HG03060 (cell line): Measurements from ENCODE around the gene RPL32.

Experiments
- ATAC-seq: cut with Tn5 transposase; IDR thresholded peaks from one replicate; pipeline ENCODE4 v1.9.1; 2021; ENCODE audit warnings: low read depth, moderate number of reproducible peaks; ENCODE audit not compliant: unreplicated experiment

RPL32 gene

DNA sequence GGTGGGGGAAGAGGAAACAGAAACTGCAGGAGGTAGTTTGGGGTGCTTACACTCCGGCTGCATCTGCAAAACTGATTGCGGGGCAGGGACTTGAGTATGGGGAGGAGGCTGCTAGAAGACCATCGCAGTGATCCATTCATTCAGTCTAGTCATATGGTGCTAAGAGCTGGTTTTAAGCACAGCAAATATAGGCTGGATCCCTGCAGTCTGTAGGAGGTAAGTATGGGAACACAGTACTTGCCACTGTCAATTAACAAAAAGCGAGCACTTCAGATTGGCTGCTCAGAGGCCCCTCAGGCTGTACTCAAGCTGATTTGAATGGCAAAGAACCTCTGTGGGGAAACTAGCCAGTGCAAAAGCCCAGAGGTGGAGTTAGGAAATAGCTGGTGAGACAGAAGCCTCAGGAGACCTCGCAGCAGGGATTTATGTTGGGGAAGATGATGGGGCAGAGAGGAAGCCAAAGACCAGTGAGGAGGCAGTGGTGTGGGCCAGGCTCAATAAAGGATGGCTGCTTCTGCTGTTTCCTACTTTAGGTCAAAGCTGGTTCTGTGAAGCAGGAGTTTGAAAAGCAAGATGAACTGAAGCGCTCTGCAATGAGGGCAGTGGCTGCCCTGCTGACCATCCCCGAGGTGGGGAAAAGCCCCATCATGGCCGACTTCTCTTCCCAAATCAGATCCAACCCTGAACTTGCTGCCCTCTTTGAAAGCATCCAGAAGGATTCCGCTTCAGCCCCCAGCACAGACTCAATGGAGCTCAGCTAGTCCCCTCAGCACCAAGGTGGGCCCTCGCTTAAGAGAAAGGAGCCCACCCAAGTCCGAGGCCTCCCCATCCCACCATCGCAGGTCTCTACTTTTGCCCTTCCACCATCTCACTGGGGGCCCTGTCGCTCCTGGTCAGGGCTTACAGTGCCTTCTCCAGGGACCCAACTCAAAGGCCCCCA, 7.9 kb downstream of the RPL32 start:
- no peak for ATAC-seq

DNA sequence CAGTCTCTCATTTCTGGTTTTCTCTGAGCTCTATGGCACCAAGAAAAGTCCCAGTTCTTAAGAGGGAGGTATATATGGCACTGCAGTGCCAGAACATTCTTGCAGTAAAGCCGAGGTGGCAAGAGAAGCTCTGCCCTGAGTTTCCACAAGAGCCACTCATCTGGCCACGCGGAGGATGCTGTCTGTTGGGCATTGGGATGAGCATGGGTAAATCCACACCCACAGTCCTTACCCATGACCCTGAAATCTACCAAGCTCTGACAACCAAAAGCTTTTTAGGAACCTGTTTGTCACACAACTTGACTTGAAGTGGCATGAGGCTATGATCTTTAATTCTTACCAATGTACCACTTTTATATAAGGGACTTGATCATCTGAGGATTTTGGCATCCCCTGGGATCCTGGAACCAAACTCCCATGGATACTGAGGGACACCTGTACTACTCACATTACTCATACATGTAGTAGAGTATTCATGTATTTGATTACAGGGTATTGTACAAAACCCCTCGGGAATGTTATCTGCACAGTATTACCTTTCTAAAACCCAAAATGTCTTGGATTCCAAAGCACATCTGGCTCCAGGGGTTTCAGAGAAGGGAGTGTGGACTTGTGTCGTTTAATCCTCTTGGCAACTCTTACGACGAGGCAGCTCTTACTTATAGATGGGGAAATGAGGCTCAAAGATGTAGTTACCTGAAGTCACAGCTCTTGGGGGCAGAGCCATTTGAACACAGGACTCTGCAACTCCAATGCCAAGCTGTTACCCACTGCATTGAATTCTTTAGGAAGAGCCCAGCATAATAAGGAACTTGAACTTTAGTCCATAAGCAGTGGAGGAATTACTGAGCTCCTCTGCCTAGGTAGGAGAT, 8.8 kb downstream of the RPL32 start:
- no peak for ATAC-seq

GRCh38 chr3:12831301-12831866, 10.0 kb downstream of the RPL32 start:
- no peak for ATAC-seq

DNA sequence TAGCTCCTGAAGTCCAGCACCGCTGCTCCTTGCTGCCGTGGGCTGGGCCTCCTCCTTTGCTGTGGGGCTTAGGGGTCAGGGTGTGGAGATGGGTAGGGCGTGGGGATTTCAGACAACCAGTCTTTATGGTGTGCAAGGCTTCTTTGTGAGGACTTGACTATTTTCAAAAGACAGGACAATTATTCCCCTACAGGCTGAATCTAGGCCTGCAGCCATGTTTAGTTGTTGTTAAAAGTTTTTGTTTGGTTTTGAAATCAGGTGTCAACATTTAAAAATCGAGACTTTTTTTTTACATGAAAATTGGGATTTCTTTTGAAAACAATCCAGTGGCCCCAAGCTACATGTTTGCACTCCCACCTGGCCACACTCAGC, 10.6 kb downstream of the RPL32 start:
- no peak for ATAC-seq

DNA sequence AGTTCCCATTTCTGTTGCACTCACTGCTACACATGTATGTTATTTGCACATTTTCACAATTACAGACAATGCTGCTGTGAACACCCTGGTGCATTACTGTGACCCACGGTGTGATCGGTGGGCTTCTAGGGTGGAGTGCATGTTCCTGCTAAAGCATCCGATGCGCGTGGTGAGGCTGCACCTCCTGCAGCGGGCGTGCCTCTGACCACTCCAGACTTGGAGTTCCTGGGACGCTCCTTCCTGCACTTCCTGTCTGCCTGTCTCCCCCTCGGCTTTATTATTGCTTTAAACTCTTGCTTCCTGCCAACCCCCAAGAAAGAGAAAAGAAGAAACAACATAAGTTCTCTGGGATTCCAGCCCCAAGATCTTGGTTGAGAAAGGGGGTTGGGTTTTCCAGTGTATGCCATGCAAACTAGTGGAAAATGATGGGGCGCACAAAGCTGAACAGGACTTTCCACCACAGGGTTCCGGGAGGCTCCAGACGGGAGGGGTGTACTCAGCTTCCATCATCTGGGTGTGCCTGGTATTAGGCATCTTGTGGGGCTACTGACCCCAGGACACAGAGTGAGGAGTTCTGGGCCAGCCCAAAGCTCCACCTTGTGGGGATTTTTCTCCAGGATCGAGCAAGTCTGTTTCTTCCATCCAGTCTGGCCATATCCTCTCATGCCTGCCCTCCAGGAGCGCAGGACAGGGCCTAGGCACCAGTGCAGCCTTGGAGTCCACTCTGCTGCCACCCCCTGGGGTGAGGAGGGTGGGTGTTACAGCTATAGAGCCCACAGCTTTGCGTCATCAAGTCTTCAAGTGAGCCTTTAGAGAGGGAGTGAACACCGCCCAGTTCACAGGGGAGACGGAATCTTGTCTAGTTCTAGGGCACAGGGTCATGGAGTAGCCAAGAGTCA, 11.2 kb downstream of the RPL32 start:
- no peak for ATAC-seq

GRCh38 chr3:12829404-12829803, 12.0 kb downstream of the RPL32 start:
- no peak for ATAC-seq

- ATAC-seq = no peak
These were observed 12.6 kb downstream of the RPL32 start for GRCh38 chr3:12828751-12829150.

DNA sequence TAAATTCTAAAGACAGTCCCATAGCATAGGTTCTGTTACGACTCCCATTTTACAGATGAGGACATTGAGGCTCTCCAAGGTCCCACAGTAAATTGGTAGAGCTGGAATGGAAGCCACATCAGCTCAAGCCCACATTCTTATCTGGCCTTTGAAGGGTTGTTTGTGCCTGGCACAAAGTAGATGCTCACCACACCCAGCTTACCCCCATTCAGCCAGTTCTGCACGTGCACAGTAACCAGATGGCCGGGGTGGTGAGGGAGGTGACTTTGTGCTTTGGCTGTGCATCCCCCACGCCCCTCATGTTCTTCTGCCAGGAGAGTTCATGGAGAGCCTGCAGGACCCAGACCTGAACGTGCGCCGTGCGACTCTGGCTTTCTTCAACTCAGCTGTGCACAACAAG, 16.2 kb downstream of the RPL32 start:
- ATAC-seq = no peak

DNA sequence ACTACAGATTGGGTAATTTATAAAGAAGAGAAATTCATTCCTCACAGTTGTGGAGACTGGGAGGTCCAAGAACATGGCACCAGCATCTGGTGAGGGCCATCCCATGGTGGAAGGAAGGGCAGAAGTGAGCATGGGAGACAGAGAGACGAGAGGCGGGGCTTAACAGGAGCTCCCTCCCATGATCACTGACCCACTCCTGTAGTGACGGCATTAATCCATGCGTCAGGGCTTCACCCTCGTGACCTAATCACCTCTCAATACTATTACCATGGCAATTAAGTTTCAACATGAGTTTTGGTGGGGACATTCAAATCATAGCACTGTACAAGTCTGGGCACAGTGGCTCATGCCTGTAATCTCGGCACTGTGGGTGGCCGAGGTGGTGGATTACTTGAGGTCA, 17.1 kb downstream of the RPL32 start:
- no peak for ATAC-seq

- ATAC-seq = no peak
These were observed 18.5 kb downstream of the RPL32 start for GRCh38 chr3:12822725-12823373.

DNA sequence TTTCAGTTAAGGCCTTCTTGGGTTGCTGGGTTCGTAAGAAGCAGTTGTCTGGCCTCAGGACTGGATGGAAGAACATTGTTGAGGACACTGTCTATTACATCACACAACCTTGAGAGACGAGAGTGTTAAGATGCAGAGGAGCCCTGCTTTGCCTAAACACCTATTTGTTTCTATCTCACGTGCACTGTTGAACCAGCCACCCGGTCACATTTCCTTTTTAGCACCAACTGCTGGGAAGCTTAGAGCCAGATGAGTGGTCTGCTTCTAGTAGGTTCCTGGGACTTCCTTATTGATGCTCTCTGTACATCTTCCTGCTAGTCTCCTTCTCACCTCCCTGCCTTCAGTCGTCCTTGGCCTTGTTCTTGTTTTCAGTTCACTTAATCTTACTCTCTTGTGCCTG, 22.6 kb downstream of the RPL32 start:
- no peak for ATAC-seq

GRCh38 chr3:12818273-12818672, 23.1 kb downstream of the RPL32 start:
- ATAC-seq = no peak

DNA sequence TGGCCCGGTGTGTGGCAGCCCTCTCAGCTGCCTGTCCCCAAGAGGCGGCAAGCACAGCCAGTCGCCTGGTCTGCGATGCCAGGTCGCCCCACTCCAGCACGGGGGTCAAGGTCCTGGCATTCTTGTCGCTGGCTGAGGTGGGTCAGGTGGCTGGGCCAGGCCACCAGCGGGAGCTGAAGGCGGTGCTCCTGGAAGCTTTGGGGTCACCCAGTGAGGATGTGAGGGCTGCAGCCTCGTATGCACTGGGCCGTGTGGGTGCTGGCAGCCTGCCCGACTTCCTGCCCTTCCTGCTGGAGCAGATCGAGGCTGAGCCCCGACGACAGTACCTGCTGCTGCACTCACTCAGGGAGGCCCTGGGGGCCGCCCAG, 24.0 kb downstream of the RPL32 start:
- ATAC-seq = no peak

DNA sequence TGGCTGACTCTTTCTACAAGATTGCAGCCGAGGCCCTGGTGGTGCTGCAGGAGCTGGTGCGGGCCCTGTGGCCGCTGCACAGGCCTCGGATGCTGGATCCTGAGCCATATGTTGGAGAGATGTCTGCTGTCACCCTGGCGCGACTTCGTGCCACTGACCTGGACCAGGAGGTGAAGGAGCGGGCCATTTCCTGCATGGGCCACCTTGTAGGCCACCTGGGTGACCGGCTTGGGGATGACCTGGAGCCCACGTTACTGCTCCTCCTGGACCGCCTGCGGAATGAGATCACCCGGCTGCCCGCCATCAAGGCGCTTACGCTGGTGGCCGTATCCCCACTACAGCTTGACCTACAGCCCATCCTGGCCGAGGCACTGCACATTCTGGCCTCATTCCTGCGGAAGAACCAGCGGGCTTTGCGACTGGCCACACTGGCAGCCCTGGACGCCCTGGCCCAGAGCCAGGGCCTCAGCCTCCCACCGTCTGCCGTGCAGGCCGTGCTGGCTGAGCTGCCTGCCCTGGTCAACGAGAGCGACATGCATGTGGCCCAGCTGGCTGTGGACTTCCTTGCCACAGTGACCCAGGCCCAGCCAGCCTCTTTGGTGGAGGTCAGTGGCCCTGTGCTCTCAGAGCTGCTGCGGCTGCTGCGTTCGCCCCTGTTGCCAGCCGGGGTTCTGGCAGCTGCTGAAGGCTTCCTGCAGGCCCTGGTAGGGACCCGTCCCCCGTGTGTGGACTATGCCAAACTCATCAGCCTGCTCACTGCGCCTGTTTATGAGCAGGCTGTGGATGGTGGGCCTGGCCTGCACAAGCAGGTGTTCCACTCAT, 24.6 kb downstream of the RPL32 start:
- ATAC-seq = no peak

- no peak for ATAC-seq
These were observed 25.6 kb downstream of the RPL32 start for GRCh38 chr3:12815719-12816118.

DNA sequence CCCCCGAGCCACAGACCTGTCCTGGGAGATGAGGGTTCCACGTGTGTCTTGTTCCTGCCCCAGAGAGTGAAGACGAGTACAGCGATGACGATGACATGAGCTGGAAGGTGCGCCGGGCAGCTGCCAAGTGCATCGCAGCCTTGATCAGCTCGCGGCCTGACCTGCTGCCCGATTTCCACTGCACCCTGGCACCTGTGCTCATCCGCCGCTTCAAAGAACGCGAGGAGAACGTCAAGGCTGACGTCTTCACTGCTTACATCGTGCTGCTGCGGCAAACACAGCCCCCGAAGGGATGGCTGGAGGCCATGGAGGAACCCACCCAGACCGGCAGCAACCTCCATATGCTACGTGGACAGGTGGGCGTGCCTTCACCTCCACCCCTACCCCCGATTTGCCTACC, 26.3 kb downstream of the RPL32 start:
- no peak for ATAC-seq

DNA sequence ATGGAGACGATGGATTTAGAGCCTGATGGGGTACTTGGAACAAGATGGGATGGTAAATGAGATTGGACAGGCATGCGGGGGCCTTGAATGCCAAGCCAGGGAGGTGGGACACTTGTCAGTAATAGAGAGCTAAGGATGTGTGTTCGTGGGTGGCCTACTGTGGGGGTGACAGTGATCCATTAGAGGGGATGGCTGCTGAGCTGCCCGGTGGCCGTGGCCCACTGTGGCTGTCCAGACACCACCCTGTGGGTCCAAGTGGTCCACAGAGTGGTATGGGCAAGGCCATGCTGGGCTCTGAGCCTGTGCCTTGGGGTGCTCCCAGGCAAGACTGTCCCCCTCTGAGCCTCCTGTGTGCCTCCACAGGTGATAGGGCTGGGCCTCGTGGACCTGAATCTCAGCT, 27.4 kb downstream of the RPL32 start:
- ATAC-seq = no peak

GRCh38 chr3:12812812-12813211, 28.6 kb downstream of the RPL32 start:
- ATAC-seq = no peak

DNA sequence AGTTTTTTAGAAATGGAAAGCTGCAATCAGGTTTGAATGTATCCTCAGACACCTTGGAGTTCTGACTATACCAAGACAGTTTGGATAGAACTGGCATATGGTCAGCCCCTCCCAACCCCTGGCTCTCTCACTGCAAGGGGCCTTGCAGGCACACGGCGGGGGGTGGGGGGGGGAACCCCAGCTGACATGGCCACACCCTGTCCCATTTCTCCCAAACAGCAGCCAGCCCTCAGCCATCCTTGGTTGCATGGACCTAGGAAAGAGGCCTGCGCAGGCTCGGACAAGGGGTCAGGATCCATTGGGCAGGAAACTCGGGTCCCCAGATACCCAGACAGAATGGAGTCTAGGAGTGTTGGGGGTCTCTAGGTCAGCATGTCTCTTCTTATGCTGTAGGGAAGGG, 30.4 kb downstream of the RPL32 start:
- ATAC-seq = no peak
